Measurements from ENCODE around the gene DKC1.
A peak's percentile ranks its signal among the peaks of the same experiment; 100 is the strongest.

DKC1 gene

DNA sequence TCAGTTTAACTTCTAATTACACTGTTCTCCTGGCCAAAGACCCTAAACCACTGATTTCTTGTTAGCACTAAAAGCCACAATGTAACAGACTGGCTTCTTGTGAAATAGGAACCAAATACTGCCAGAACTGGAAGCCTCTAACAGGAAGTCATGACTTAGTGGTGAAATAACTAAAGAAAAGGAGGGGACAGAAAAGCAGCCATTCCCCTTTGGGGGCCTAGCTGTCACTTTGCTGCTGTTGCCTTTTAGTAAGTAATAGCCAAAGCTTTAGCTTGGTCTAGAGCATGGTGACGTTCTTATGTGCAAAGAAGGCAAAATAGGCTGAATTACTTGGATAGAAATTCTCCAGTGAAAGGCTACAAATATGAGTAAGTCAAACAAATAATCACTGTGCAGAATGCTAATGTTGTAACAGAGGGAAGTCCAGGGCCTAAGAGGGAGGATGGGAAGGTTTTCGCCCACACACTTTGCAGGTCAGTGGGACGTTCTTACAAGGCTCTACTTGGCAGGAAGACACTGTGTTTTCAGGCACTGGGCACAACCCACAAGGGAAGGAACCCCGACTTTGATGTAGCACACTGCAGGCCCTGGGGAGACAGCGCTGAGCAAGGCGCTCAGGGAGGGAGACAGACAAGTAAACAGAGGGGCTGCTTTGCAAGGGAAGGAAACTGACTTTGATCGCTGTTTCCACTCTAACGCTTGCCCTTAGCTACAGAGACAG, 28.4 kb upstream of the DKC1 start:
- no peak overlapping the region for H2AFZ ChIP-seq (ENCODE audit: low read length)
- H3K27ac ChIP-seq (ENCODE audit: low read depth, low read length, poor library complexity, severe bottlenecking), result no peak overlapping the region
- no peaks in the 10 kb centered on the region for H3K79me2 ChIP-seq (ENCODE audit: insufficient read depth, low read length)
- no peaks in the 10 kb centered on the region for H3K9me3 ChIP-seq (ENCODE audit: low read length)
- TF ChIP-seq, protein P1, sequence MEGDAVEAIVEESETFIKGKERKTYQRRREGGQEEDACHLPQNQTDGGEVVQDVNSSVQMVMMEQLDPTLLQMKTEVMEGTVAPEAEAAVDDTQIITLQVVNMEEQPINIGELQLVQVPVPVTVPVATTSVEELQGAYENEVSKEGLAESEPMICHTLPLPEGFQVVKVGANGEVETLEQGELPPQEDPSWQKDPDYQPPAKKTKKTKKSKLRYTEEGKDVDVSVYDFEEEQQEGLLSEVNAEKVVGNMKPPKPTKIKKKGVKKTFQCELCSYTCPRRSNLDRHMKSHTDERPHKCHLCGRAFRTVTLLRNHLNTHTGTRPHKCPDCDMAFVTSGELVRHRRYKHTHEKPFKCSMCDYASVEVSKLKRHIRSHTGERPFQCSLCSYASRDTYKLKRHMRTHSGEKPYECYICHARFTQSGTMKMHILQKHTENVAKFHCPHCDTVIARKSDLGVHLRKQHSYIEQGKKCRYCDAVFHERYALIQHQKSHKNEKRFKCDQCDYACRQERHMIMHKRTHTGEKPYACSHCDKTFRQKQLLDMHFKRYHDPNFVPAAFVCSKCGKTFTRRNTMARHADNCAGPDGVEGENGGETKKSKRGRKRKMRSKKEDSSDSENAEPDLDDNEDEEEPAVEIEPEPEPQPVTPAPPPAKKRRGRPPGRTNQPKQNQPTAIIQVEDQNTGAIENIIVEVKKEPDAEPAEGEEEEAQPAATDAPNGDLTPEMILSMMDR (IDR thresholded peaks at IDR 0.05; ENCODE audit: low read length), result no peak
- TF ChIP-seq EZH2 (IDR thresholded peaks at IDR 0.05; ENCODE audit: borderline replicate concordance, low read length), result no peak
- H3K9ac ChIP-seq (ENCODE audit: low read length), result no peak overlapping the region
- no peaks in the 10 kb centered on the region for H3K9me2 ChIP-seq (ENCODE audit: low read depth, low read length)
- H3K4me1 ChIP-seq (ENCODE audit: insufficient read depth, low read length, severe bottlenecking), result peaks cover 12% of the 10 kb centered on the region
- no peaks in the 10 kb centered on the region for H3F3A ChIP-seq (ENCODE audit: insufficient read depth, low read length)
- no peaks in the 10 kb centered on the region for H3K27me3 ChIP-seq (ENCODE audit: insufficient read depth, low read length)
- no peak overlapping the region for H3K4me3 ChIP-seq (ENCODE audit: low read depth, low read length, poor library complexity, severe bottlenecking)
- peak overlapping the region; percentile 36; the same call in 1 of the 2 replicates for H3K4me2 ChIP-seq (ENCODE audit: low read length)
- H4K20me1 ChIP-seq (ENCODE audit: insufficient read depth, low read length), result no peaks in the 10 kb centered on the region
- no peaks in the 10 kb centered on the region for H3K36me3 ChIP-seq (ENCODE audit: insufficient read depth, low read length)

DNA sequence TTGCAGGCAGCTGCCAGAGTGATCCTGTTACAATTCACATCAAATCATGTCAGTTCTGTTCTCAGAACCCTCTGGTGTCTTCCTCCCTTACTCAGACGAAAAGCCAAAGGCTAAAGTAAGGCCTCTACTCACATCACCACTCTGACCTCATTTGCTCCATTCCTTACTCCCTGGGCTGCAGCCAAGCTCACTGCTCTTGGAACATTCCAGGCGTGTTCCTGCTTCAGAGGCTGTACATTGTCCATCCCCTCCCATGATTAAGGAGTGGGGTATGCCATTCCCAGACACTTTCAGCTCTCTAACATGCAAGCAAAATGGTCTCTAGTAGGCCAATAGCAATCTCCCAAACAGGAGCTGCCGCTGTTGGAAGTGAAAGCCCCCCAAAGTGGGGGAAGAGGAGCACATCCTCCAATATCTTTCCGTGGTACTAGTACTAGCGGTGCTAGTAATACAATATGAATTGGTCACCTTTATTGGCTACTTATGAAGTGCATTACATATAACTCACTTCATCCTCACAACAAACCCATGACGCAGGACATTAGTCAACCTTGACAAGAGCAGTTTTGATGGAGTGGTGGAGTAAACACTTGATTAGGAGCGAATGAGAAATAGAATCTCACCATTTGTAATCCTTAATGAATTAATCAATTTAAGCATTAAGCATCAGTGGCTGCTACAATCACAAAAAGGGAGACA, 26.8 kb upstream of the DKC1 start:
- Histone ChIP-seq H3K4me2 (ENCODE audit: low read length) (no peak overlapping the region), H3K27me3 (ENCODE audit: insufficient read depth, low read length) (no peaks in the 10 kb centered on the region), H3K27ac (ENCODE audit: low read depth, low read length, poor library complexity, severe bottlenecking) (no peak overlapping the region), H3K9ac (ENCODE audit: low read length) (no peak overlapping the region), H3K4me1 (ENCODE audit: insufficient read depth, low read length, severe bottlenecking) (peaks cover 12% of the 10 kb centered on the region), H3F3A (ENCODE audit: insufficient read depth, low read length) (no peaks in the 10 kb centered on the region), H3K4me3 (ENCODE audit: low read depth, low read length, poor library complexity, severe bottlenecking) (no peak overlapping the region), H3K9me2 (ENCODE audit: low read depth, low read length) (no peaks in the 10 kb centered on the region), H3K9me3 (ENCODE audit: low read length) (no peaks in the 10 kb centered on the region), H3K79me2 (ENCODE audit: insufficient read depth, low read length) (no peaks in the 10 kb centered on the region), H2AFZ (ENCODE audit: low read length) (no peak overlapping the region), H3K36me3 (ENCODE audit: insufficient read depth, low read length) (no peaks in the 10 kb centered on the region), H4K20me1 (ENCODE audit: insufficient read depth, low read length) (no peaks in the 10 kb centered on the region)
- no peak for TF ChIP-seq EZH2 (IDR thresholded peaks at IDR 0.05; ENCODE audit: borderline replicate concordance, low read length)
- TF ChIP-seq, protein P1 (IDR thresholded peaks at IDR 0.05; ENCODE audit: low read length), result no peak

DNA sequence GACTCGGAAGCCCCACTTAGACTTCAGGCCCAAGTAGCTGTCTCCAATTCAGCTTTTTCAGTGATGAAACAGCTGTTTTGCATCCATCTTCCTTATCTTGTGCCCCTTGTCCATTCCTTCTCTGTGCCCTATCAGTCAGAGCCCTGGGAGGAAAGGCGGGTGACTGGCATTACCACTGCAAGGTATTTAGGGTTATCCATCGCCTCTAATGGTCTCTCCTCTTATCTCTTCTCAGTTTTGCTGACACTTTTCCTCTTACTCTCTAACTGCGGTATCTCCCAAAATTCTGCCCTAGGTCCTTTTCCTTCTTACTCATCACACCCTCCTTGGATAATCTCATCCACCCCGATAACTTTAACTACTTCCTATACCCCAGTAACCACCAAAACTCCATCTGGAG, 25.5 kb upstream of the DKC1 start:
- no peak overlapping the region for H3K27ac ChIP-seq (ENCODE audit: low read depth, low read length, poor library complexity, severe bottlenecking)
- no peak overlapping the region for H3K9ac ChIP-seq (ENCODE audit: low read length)
- no peaks in the 10 kb centered on the region for H3K27me3 ChIP-seq (ENCODE audit: insufficient read depth, low read length)
- TF ChIP-seq, protein P1 (IDR thresholded peaks at IDR 0.05; ENCODE audit: low read length), result no peak
- no peak for TF ChIP-seq EZH2 (IDR thresholded peaks at IDR 0.05; ENCODE audit: borderline replicate concordance, low read length)
- H3K9me3 ChIP-seq (ENCODE audit: low read length), result no peaks in the 10 kb centered on the region
- no peak overlapping the region for H3K4me2 ChIP-seq (ENCODE audit: low read length)
- H3F3A ChIP-seq (ENCODE audit: insufficient read depth, low read length), result no peaks in the 10 kb centered on the region
- no peaks in the 10 kb centered on the region for H3K36me3 ChIP-seq (ENCODE audit: insufficient read depth, low read length)
- no peak overlapping the region for H2AFZ ChIP-seq (ENCODE audit: low read length)
- no peak overlapping the region for H3K4me3 ChIP-seq (ENCODE audit: low read depth, low read length, poor library complexity, severe bottlenecking)
- H3K79me2 ChIP-seq (ENCODE audit: insufficient read depth, low read length), result no peaks in the 10 kb centered on the region
- peaks cover 12% of the 10 kb centered on the region for H3K4me1 ChIP-seq (ENCODE audit: insufficient read depth, low read length, severe bottlenecking)
- no peaks in the 10 kb centered on the region for H4K20me1 ChIP-seq (ENCODE audit: insufficient read depth, low read length)
- no peaks in the 10 kb centered on the region for H3K9me2 ChIP-seq (ENCODE audit: low read depth, low read length)

All from OCI-LY1 (cell line).